ENCODE results near the gene SPCS3.

Gene SPCS3

DNA sequence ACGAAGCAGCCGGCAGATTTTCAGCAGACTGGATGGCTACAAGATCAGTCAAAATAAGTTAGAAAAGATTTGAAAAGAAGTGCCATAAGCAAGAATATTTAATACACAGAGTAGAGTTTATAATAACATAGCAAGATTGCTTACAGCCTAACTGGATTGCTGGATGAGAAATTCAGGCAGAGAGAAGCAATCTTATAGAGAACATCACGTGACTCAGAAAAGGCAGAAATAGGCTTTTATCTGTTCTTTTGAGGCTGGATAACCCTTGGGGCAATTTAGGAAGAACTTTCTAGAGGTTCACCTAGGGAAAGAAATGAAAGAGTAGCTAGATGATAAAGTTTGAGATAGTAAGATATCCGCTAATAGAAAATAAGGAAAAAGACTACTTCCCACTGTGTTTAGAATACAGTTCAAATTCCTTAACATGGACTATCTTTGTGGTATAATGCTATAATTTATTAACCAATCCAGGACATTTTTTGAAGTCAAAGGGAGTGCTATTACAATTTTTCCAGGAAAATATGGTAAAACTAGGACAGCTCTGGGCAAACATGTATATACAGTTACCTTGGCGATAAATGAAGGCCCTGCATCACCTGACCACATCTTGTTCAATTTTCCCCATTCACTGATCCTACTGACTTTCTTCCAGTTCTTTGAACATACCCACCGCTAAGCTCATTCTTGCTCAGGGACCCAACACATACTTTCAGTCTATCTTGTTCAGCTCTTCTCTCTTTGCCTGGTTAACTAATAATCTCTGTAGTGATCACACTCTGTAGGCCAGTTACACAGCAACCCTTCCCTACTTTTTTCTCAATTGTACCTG is 12.7 kb upstream of the SPCS3 start:
- no peak for TF ChIP-seq MYC (IDR thresholded peaks at IDR 0.05; ENCODE audit: low read depth, low read length)
- TF ChIP-seq, protein P1, sequence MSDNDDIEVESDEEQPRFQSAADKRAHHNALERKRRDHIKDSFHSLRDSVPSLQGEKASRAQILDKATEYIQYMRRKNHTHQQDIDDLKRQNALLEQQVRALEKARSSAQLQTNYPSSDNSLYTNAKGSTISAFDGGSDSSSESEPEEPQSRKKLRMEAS (IDR thresholded peaks at IDR 0.05; ENCODE audit: low read depth, low read length): no peak
- TF ChIP-seq POLR2A (IDR thresholded peaks at IDR 0.05; ENCODE audit: extremely low read depth, insufficient read length): no peak
- TF ChIP-seq, protein P2, sequence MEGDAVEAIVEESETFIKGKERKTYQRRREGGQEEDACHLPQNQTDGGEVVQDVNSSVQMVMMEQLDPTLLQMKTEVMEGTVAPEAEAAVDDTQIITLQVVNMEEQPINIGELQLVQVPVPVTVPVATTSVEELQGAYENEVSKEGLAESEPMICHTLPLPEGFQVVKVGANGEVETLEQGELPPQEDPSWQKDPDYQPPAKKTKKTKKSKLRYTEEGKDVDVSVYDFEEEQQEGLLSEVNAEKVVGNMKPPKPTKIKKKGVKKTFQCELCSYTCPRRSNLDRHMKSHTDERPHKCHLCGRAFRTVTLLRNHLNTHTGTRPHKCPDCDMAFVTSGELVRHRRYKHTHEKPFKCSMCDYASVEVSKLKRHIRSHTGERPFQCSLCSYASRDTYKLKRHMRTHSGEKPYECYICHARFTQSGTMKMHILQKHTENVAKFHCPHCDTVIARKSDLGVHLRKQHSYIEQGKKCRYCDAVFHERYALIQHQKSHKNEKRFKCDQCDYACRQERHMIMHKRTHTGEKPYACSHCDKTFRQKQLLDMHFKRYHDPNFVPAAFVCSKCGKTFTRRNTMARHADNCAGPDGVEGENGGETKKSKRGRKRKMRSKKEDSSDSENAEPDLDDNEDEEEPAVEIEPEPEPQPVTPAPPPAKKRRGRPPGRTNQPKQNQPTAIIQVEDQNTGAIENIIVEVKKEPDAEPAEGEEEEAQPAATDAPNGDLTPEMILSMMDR (IDR thresholded peaks at IDR 0.05; ENCODE audit: low read depth, low read length): no peak
- DNase-seq (ENCODE audit: low read depth): no peak
- no peak overlapping the region for H3K4me3 ChIP-seq (ENCODE audit: low read depth, low read length)

DNA sequence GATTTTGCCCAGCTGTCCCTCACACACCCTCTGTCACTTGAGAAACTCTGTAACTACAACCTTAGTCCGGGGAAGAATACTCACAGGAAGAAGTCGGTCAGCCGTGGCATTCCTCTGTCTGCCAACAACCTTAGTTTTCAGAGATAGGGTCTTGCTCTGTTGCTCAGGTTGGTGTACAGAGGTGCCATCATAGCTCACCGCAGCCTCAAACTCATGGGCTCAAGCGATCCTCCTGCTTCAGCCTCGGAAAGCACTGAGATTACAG is 12.2 kb upstream of the SPCS3 start:
- H3K4me3 ChIP-seq (ENCODE audit: low read depth, low read length): no peak overlapping the region
- TF ChIP-seq, protein P2 (IDR thresholded peaks at IDR 0.05; ENCODE audit: low read depth, low read length): no peak
- no peak for TF ChIP-seq POLR2A (IDR thresholded peaks at IDR 0.05; ENCODE audit: extremely low read depth, insufficient read length)
- TF ChIP-seq MYC (IDR thresholded peaks at IDR 0.05; ENCODE audit: low read depth, low read length): no peak
- TF ChIP-seq, protein P1 (IDR thresholded peaks at IDR 0.05; ENCODE audit: low read depth, low read length): no peak
- DNase-seq (ENCODE audit: low read depth): no peak

DNA sequence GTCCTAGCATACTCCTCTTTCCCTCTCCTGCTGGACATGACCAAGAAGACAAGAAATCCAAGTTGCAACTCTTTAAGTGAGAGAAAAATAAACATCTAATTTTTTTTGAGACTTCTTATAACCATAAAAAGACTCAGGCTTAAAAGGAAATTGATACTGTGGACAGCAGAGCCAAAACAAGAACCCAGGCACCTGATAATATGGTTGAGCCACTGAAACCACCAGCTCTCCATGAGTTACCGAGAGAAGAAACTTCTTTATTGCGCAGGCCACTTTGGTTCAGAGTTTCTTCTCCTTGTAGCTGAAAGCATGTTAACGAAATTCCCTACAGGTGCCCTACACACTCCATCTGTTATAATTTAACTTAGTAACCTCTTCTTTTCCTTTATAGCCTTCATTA is 11.3 kb upstream of the SPCS3 start:
- TF ChIP-seq, protein P2 (IDR thresholded peaks at IDR 0.05; ENCODE audit: low read depth, low read length): no peak
- TF ChIP-seq MYC (IDR thresholded peaks at IDR 0.05; ENCODE audit: low read depth, low read length) (no peak), POLR2A (IDR thresholded peaks at IDR 0.05; ENCODE audit: extremely low read depth, insufficient read length) (no peak)
- TF ChIP-seq, protein P1 (IDR thresholded peaks at IDR 0.05; ENCODE audit: low read depth, low read length): no peak
- no peak for DNase-seq (ENCODE audit: low read depth)
- no peak overlapping the region for H3K4me3 ChIP-seq (ENCODE audit: low read depth, low read length)

DNA sequence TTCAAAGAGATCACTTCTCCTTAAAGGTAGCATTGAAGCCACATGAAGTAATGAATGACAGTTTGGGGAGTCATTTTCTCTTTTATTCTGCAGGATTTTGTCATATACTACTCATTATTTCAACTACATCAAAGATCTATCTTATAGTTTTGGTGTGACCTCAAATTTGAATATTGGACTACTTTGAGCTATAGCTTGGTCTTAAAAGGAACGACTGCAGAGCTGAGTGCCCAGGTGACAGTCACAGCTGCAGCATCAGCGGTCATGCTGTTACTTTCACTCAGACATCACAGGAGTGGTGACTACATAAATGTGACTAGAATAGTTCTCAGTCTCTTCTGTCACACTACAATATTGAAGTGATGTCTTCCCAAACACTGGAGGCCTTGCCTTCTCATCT is 10.7 kb upstream of the SPCS3 start:
- no peak for DNase-seq (ENCODE audit: low read depth)
- H3K4me3 ChIP-seq (ENCODE audit: low read depth, low read length): no peak overlapping the region
- TF ChIP-seq, protein P2 (IDR thresholded peaks at IDR 0.05; ENCODE audit: low read depth, low read length): no peak
- TF ChIP-seq POLR2A (IDR thresholded peaks at IDR 0.05; ENCODE audit: extremely low read depth, insufficient read length) (no peak), MYC (IDR thresholded peaks at IDR 0.05; ENCODE audit: low read depth, low read length) (no peak)
- TF ChIP-seq, protein P1 (IDR thresholded peaks at IDR 0.05; ENCODE audit: low read depth, low read length): no peak

DNA sequence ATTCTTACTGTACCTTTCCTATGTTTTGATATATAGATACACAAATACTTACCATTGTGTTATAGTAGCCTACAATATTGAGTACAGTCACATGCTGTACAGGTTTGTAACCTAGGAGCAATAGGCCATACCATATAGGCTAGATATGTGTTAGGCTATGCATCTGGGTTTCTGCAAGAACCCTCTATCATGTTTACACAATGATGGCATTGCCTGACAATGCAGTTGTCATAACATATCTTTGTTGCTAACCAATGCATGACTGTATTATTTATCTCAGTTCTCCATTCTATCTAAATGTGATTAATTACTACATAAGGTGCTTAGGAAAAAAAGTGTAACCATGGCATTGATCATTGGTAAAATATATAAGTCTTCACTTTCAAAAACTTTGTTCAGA is 10.0 kb upstream of the SPCS3 start:
- H3K4me3 ChIP-seq (ENCODE audit: low read depth, low read length): no peak overlapping the region
- TF ChIP-seq MYC (IDR thresholded peaks at IDR 0.05; ENCODE audit: low read depth, low read length) (no peak), POLR2A (IDR thresholded peaks at IDR 0.05; ENCODE audit: extremely low read depth, insufficient read length) (no peak)
- TF ChIP-seq, protein P2 (IDR thresholded peaks at IDR 0.05; ENCODE audit: low read depth, low read length): no peak
- TF ChIP-seq, protein P1 (IDR thresholded peaks at IDR 0.05; ENCODE audit: low read depth, low read length): no peak
- no peak for DNase-seq (ENCODE audit: low read depth)
